Measurements from ENCODE around the gene KRT86. TPM values are rescaled to one million over a fixed set of nuclear protein-coding genes. Genes with fewer than 3 reads are reported as not detected.
"Not testable (repeated sequence)": the region's sequence is repeated elsewhere in the genome, so short reads cannot be mapped to it uniquely, and the experiment has no call there.

KRT86 gene
- total and polyA plus RNA-seq, 9 of the 15 experiments (the other 6 are each of a cell fraction or from before 2014, with no cell fraction given) = not detected

GRCh38 chr12:52287816-52288805 lies 13.7 kb downstream of the KRT86 start:
- peak; percentile 75 for ATAC-seq

GRCh38 chr12:52290483-52291134 lies 16.2 kb downstream of the KRT86 start:
- POLR2A ChIA-PET; H2AFZ ChIP-seq (ENCODE audit: low read depth, low read length); DNase-seq (ENCODE audit: extremely low read depth in 1 of 4, low spot score in 3 of 4); H3K27ac ChIP-seq (ENCODE audit: extremely low read depth, low read depth, low read length); H3K36me3 ChIP-seq (ENCODE audit: control insufficient read depth, insufficient read depth, low read length); CTCF ChIA-PET (ENCODE audit: low intra/inter-chr PET ratio); H3K9me1 ChIP-seq (ENCODE audit: control insufficient read depth, insufficient read depth, low read length); ATAC-seq; FAIRE-seq; H3K9ac ChIP-seq (ENCODE audit: insufficient read depth in 1 of 2, low read depth in 2 of 2, low read length in 2 of 2); in situ Hi-C loops (cut with MboI); H3K9me3 ChIP-seq (replicated peaks; ENCODE audit: control insufficient read depth, insufficient read depth, low read depth, low read length); BruUV-seq (replicated peaks); H3K4me2 ChIP-seq (ENCODE audit: insufficient read depth, low read length); H3K4me1 ChIP-seq (replicated peaks in 1 of 2; ENCODE audit: control insufficient read depth in 2 of 2, insufficient read depth in 2 of 2, low read length in 2 of 2); H4K20me1 ChIP-seq (replicated peaks; ENCODE audit: control insufficient read depth, insufficient read depth, low read length); intact Hi-C loops (cut with micrococcal nuclease); H3K4me3 ChIP-seq; H3K79me2 ChIP-seq (ENCODE audit: control insufficient read depth, insufficient read depth, low read length): not testable (repeated sequence)
- H3K27me3 ChIP-seq (ENCODE audit: control insufficient read depth in 2 of 2, insufficient read depth in 2 of 2, low read length in 2 of 2) = peaks cover 0 to 21% of the 10 kb centered on the region in 2 experiments; a peak in 2 of 5 replicates
- no CpG with 5 or more reads among the region's 5 CpGs for WGBS (ENCODE audit: insufficient coverage, low coverage, missing lambda C conversion rate)

More at GRCh38 chr12:52287816-52288805, 13.7 kb downstream of the KRT86 start:
- H3K4me3 ChIP-seq; FAIRE-seq; H3K4me2 ChIP-seq (ENCODE audit: insufficient read depth, low read length); H3K36me3 ChIP-seq (ENCODE audit: control insufficient read depth, insufficient read depth, low read length); H4K20me1 ChIP-seq (replicated peaks; ENCODE audit: control insufficient read depth, insufficient read depth, low read length); H3K9me3 ChIP-seq (replicated peaks; ENCODE audit: control insufficient read depth, insufficient read depth, low read depth, low read length); H3K79me2 ChIP-seq (ENCODE audit: control insufficient read depth, insufficient read depth, low read length); intact Hi-C loops (cut with micrococcal nuclease); H3K4me1 ChIP-seq (replicated peaks in 1 of 2; ENCODE audit: control insufficient read depth in 2 of 2, insufficient read depth in 2 of 2, low read length in 2 of 2); DNase-seq (ENCODE audit: extremely low read depth in 1 of 4, low spot score in 3 of 4); POLR2A ChIA-PET; H3K9me1 ChIP-seq (ENCODE audit: control insufficient read depth, insufficient read depth, low read length); in situ Hi-C loops (cut with MboI); H3K27ac ChIP-seq (ENCODE audit: extremely low read depth, low read depth, low read length); H2AFZ ChIP-seq (ENCODE audit: low read depth, low read length); CTCF ChIA-PET (ENCODE audit: low intra/inter-chr PET ratio); H3K9ac ChIP-seq (ENCODE audit: insufficient read depth in 1 of 2, low read depth in 2 of 2, low read length in 2 of 2); BruUV-seq (replicated peaks): not testable (repeated sequence)
- H3K27me3 ChIP-seq (ENCODE audit: control insufficient read depth in 2 of 2, insufficient read depth in 2 of 2, low read length in 2 of 2) = peaks cover 0 to 21% of the 10 kb centered on the region in 2 experiments; a peak in 2 of 5 replicates
- 0% methylated on average over 16 of the region's 17 CpGs for WGBS (ENCODE audit: insufficient coverage, low coverage, missing lambda C conversion rate)
